KOPT-K1 (cell line): ENCODE results near the gene WDR11.

Experiments used
- H3K27ac ChIP-seq: fragments of 200-600 bp; sonication (generic); 2 replicates; pipeline ENCODE4 v1.5.1; 2016; ENCODE audit warnings: antibody characterized with exemption, mild to moderate bottlenecking, low read depth, low read length; ENCODE audit not compliant: poor library complexity, severe bottlenecking
- H3K36me3 ChIP-seq: fragments of 200-600 bp; sonication (generic); 2 replicates; pipeline ENCODE4 v1.5.1; 2017; ENCODE audit warnings: antibody characterized with exemption, mild to moderate bottlenecking, low read length, moderate library complexity; ENCODE audit not compliant: insufficient read depth
- H3K9me3 ChIP-seq: fragments of 200-600 bp; sonication (generic); 2 replicates; pipeline ENCODE4 v1.5.1; 2017; ENCODE audit warnings: antibody characterized with exemption, low read length, mild to moderate bottlenecking; ENCODE audit not compliant: insufficient read depth, poor library complexity, severe bottlenecking

Gene WDR11

GRCh38 chr10:120832106-120832505 lies 19.1 kb upstream of the WDR11 start:
- Histone ChIP-seq H3K36me3 (no peaks in the 10 kb centered on the region), H3K9me3 (no peaks in the 10 kb centered on the region), H3K27ac (no peak overlapping the region)

DNA sequence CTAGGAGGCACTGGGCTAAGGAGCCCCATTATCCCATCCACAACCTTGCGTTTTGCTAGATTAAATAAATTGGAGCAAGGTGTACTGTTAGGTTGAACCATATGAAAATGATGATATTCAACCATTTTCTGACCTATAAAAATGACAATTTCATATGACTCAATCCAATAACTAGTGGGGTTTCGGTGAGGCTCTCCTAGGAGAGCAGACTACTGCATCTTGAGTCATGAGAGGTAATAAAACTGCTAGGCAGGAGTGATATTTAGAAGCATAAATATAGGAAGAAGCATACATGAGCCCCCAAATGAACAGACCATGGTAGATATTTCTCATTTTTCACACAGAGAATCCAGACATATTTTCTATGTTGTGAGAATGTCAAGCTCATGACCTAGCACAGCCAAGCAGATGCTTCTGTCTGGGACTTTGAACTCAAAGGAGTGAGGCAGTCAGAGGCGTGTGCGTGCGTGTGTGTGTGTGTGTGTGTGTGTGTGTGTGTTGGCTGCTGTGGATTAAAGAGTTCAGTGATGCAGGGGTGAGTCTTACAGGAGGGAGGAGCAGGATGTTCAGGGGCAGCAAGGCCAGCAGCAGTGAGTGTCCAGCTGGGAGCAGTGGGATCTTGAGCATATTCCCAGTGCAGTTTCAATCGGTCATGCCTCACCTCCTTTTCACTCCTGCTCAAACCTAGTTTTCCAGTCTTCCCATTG lies 17.8 kb upstream of the WDR11 start:
- H3K9me3 ChIP-seq, result no peaks in the 10 kb centered on the region
- H3K27ac ChIP-seq, result no peak overlapping the region
- H3K36me3 ChIP-seq, result no peaks in the 10 kb centered on the region

DNA sequence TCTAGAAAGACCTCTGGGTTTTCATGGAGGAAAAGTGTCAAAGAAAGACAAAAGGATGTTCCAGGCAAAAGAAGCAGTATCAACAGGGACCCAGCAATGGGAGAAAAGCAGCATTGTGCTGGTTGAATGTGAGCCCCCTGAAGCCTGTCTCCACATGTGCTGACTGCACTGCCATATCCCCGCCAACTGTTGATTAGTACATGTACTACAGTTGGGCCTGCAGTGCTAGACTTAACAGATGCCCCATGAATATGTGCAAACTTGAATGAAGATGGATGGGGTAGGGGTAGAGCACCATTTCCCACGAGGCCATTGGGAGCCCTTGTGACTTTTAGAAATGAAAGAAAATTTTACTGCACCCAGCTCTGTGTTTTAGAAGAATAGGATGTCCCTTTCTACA lies 15.6 kb upstream of the WDR11 start:
- H3K27ac ChIP-seq, result no peak overlapping the region
- H3K36me3 ChIP-seq, result no peaks in the 10 kb centered on the region
- no peaks in the 10 kb centered on the region for H3K9me3 ChIP-seq

DNA sequence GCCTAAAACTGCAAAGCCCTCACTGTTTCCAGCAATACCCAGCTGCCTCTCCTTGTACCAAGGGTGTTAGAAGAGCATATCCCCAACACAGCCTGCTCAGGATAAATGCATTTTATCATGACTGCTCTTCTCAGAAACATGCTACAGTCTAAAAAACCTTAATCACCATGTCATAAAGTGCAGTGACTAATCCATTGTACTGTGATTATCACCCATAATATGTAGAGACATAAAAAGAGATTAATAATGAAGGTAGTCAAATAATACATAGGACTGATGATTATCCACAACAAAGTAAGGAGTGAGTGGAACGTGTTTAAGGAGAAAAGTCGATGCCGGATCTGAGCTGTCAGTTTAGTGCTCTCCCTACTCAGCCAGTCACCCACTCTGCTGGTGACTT lies 12.2 kb upstream of the WDR11 start:
- H3K27ac ChIP-seq, result no peak overlapping the region
- H3K9me3 ChIP-seq, result no peaks in the 10 kb centered on the region

DNA sequence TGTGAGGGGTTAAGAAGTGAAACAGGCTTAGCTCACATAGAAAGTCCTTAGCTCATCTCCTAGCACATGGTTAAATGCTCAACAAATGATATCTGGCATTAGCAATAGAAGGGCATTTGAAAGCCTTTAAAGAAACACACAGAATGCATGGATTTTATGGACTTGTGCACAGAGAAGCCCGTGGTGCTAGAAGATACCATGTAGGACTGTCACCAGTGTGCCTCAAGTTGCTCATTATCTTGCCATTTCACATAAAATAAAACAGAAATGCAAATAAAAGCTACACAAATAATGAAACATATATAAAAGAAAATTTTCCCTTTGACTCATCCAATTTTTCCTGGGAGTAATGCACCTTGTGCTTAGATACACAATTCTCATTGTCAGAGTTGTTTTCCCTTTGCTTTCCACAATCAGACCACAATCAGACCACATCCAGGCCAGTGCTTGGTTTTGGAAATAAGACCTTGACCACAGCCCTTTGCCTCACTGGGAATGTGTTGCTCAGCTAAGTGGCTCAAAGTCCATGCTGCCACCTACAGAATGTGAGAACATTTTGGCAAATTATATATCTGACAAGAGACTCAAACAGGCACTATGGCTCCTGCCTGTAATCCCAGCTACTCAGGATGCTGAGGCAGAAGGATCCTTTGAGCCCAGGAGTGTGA lies 9.5 kb upstream of the WDR11 start:
- Histone ChIP-seq H3K27ac (no peak overlapping the region), H3K9me3 (no peaks in the 10 kb centered on the region), H3K36me3 (no peaks in the 10 kb centered on the region)

More for the DNA sequence above, 12.2 kb upstream of the WDR11 start:
- no peaks in the 10 kb centered on the region for H3K36me3 ChIP-seq

GRCh38 chr10:120854388-120854787 lies 3.2 kb downstream of the WDR11 start:
- Histone ChIP-seq H3K36me3 (peaks cover 32% of the 10 kb centered on the region), H3K9me3 (peaks cover 3% of the 10 kb centered on the region), H3K27ac (no peak overlapping the region)

DNA sequence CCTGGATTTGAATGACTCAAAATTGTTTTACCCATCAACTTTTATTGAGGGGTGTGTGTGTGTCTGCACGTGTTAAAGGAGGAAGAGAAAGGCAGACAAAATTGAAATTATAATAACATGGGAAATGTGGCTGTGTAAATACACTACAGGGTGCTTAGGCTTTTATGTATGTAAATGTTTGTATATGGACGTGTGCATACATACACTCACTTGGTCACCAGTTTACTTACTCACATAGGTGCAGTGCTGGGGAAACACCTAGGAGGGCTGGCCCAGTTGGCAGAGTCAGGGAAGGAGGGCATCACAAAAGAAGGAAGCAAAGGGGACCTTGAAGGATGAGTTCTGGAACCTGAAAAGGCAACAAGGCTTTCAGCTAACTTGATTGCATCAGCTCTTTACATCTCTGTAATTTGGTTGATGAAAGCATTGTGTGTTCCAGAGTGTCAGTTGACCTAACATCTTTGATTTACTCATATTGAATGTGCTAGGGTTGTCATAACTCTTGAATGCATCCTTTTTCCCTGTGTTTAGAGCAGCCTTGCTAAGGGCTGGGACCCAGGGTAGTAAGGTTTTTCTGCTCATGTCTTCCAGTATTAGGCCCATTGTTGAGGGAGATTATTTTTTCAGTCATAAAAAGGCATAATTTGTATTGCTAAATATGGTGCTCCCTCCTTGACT lies 10.2 kb downstream of the WDR11 start:
- Histone ChIP-seq H3K27ac (no peak overlapping the region), H3K9me3 (no peaks in the 10 kb centered on the region), H3K36me3 (peaks cover 59% of the 10 kb centered on the region)

GRCh38 chr10:120873741-120874140 lies 22.6 kb downstream of the WDR11 start:
- Histone ChIP-seq H3K9me3 (no peaks in the 10 kb centered on the region), H3K27ac (no peak overlapping the region), H3K36me3 (peaks cover 46% of the 10 kb centered on the region)

GRCh38 chr10:120883071-120883470 lies 31.9 kb downstream of the WDR11 start:
- H3K27ac ChIP-seq, result no peak overlapping the region
- H3K36me3 ChIP-seq, result peaks cover 39% of the 10 kb centered on the region
- no peaks in the 10 kb centered on the region for H3K9me3 ChIP-seq

DNA sequence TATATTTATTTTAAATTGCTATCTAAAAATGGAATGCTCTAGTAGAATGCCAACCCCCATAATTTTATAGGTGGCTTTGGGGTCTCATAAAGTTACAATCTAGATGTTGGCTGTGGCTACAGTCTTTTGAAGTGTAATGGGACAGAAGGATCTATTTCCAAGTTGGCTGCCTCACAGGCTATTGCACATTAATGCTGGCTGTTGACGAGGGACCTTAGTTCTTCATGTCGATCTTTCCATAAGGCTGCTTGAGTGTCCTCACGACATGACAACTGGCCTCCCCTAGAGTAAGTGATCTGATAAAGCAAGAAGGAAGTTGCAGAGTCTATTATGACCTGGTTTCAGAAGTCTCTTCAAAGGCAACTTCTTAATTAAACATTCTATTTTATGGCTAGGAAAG lies 36.3 kb downstream of the WDR11 start:
- Histone ChIP-seq H3K27ac (no peak overlapping the region), H3K9me3 (no peaks in the 10 kb centered on the region), H3K36me3 (peaks cover 57% of the 10 kb centered on the region)

DNA sequence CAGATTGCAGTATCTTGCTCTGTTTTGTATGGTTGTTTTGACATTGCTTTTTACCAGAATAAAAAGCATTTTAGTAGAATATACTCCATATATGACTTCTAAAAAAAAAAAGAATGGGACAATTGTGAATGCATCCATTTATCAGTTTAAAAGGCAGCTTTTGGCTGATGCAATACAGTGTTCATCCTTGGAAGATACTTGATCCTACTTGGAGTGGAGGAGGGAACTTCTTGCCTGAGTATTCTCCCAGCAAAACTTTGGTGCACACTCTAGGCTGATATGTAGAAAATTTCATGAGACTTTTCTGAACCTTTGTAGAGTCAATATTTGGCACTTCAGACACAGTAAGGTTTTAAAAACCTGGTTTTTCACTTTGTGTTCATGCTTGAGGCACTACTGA lies 40.2 kb downstream of the WDR11 start:
- no peaks in the 10 kb centered on the region for H3K9me3 ChIP-seq
- no peak overlapping the region for H3K27ac ChIP-seq
- H3K36me3 ChIP-seq, result peaks cover 53% of the 10 kb centered on the region

DNA sequence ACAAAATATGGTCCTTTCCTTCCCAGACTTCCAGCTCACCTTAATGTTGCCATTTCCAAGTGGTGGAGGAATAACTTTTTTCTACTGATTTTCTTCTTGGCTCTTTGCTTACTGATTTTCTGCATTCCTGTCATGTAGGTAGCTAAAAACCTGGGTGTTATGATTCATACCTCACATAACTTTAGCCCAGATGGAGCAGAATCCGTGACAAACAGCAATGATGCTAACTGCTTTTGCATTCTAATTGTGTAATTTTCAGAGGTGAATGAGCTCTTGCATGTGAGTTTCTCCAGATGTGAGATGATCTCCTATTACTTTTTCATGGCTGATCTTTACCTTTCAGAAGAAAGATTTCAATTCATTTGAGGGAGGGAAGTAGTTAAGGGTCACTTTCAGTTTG lies 43.4 kb downstream of the WDR11 start:
- Histone ChIP-seq H3K36me3 (peaks cover 36% of the 10 kb centered on the region), H3K9me3 (no peaks in the 10 kb centered on the region), H3K27ac (no peak overlapping the region)

- Histone ChIP-seq H3K9me3 (no peaks in the 10 kb centered on the region), H3K36me3 (peaks cover 24% of the 10 kb centered on the region), H3K27ac (no peak overlapping the region)
These were observed 46.2 kb downstream of the WDR11 start for GRCh38 chr10:120897343-120897742.

GRCh38 chr10:120905268-120905667 lies 54.1 kb downstream of the WDR11 start:
- Histone ChIP-seq H3K36me3 (peaks cover 85% of the 10 kb centered on the region), H3K27ac (no peak overlapping the region)

DNA sequence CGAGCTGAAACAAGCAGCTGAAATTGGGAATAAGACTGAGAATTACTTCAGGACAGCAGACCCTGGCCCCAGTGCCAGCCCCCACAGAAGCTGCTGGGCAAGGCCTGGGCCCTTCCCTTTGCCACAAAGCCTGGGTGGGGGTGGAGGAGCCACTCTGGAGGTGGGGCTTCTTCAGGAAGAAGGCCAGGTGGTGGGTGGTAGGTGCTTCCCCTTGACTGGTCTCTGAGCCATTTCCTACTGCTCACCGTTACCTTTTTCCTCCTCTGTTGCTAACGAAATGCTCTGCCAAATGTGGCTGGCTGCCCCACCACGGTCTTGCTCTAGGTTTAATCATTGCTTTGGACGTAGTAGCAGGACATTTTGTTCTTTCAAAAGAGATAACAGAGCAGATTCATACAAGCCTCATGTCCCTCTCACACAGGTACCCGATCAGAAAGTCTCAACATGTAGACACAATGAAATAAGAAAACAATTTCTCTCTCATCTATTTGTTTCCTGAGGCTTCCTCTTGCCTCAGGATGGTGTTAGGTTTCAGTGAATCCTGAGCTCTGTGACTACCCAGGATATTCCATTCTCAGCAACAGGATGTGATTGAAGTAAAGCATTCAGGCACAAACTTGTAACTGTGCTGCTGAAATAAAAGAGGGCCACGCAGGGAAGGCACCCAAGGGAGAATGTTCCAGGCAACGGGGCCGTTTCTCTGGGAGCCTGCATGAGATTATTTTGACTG lies 66.5 kb downstream of the WDR11 start:
- no peaks in the 10 kb centered on the region for H3K36me3 ChIP-seq
- no peak overlapping the region for H3K27ac ChIP-seq
- H3K9me3 ChIP-seq, result peaks cover 6% of the 10 kb centered on the region

More at GRCh38 chr10:120905268-120905667, 54.1 kb downstream of the WDR11 start:
- H3K9me3 ChIP-seq, result peaks cover 7% of the 10 kb centered on the region
